Measurements from ENCODE around the gene MT1F. TPM values are rescaled to one million over a fixed set of nuclear protein-coding genes. Genes with fewer than 3 reads are reported as not detected.

MT1F gene
- total RNA-seq, 1 experiment from 2014 or later, result 7.3 TPM

- CTCF ChIA-PET, result interaction anchor here (1.0 kb wide), 1 partner anchor 21 kb away, joined by 3 read pairs; the partner anchor contains the start of gene MT2A
- RAD21 ChIA-PET (ENCODE audit: low non-redundant PET in 1 of 2, low total read pairs in 2 of 2, uncharacterized antibody in 2 of 2, unreplicated experiment in 2 of 2), result interaction anchor here in 1 of 2 experiments (1.4 kb wide), 1 partner anchor 73 kb away, joined by 4 read pairs; no protein-coding TSS in a partner anchor
- no peak for TF ChIP-seq POLR2A (IDR thresholded peaks at IDR 0.05; ENCODE audit: borderline replicate concordance, extremely low read depth, insufficient read depth, insufficient read length)
- no peak for TF ChIP-seq ATF3 (IDR thresholded peaks at IDR 0.05)
- no peak for TF ChIP-seq JUND (IDR thresholded peaks at IDR 0.05)
- no peak for TF ChIP-seq EZH2 (IDR thresholded peaks at IDR 0.05)
- TF ChIP-seq TCF7L2 (IDR thresholded peaks at IDR 0.05; ENCODE audit: borderline replicate concordance, extremely low read depth, insufficient read depth, insufficient read length), result no peak
- TF ChIP-seq, protein P1, sequence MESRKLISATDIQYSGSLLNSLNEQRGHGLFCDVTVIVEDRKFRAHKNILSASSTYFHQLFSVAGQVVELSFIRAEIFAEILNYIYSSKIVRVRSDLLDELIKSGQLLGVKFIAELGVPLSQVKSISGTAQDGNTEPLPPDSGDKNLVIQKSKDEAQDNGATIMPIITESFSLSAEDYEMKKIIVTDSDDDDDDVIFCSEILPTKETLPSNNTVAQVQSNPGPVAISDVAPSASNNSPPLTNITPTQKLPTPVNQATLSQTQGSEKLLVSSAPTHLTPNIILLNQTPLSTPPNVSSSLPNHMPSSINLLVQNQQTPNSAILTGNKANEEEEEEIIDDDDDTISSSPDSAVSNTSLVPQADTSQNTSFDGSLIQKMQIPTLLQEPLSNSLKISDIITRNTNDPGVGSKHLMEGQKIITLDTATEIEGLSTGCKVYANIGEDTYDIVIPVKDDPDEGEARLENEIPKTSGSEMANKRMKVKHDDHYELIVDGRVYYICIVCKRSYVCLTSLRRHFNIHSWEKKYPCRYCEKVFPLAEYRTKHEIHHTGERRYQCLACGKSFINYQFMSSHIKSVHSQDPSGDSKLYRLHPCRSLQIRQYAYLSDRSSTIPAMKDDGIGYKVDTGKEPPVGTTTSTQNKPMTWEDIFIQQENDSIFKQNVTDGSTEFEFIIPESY (IDR thresholded peaks at IDR 0.05; ENCODE audit: extremely low read depth, insufficient replicate concordance, low read length), result no peak
- no peak for TF ChIP-seq POLR2AphosphoS5 (IDR thresholded peaks at IDR 0.05; ENCODE audit: low read depth, low read length)
- TF ChIP-seq EGR1 (IDR thresholded peaks at IDR 0.05; ENCODE audit: low read depth), result no peak
- TF ChIP-seq, protein P2, sequence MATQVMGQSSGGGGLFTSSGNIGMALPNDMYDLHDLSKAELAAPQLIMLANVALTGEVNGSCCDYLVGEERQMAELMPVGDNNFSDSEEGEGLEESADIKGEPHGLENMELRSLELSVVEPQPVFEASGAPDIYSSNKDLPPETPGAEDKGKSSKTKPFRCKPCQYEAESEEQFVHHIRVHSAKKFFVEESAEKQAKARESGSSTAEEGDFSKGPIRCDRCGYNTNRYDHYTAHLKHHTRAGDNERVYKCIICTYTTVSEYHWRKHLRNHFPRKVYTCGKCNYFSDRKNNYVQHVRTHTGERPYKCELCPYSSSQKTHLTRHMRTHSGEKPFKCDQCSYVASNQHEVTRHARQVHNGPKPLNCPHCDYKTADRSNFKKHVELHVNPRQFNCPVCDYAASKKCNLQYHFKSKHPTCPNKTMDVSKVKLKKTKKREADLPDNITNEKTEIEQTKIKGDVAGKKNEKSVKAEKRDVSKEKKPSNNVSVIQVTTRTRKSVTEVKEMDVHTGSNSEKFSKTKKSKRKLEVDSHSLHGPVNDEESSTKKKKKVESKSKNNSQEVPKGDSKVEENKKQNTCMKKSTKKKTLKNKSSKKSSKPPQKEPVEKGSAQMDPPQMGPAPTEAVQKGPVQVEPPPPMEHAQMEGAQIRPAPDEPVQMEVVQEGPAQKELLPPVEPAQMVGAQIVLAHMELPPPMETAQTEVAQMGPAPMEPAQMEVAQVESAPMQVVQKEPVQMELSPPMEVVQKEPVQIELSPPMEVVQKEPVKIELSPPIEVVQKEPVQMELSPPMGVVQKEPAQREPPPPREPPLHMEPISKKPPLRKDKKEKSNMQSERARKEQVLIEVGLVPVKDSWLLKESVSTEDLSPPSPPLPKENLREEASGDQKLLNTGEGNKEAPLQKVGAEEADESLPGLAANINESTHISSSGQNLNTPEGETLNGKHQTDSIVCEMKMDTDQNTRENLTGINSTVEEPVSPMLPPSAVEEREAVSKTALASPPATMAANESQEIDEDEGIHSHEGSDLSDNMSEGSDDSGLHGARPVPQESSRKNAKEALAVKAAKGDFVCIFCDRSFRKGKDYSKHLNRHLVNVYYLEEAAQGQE (IDR thresholded peaks at IDR 0.05; ENCODE audit: low read depth), result no peak
- TF ChIP-seq CTCF (IDR thresholded peaks at IDR 0.05 in 2 of 3, conservative IDR thresholded peaks at IDR 0.05 in 1 of 3; ENCODE audit: borderline replicate concordance in 1 of 3, insufficient read depth in 1 of 3, low read depth in 2 of 3, low read length in 2 of 3), result no peak
- TF ChIP-seq CBX3 (IDR thresholded peaks at IDR 0.05; ENCODE audit: low read depth), result no peak
- POLR2A ChIA-PET, result interaction anchor here (3.6 to 9.4 kb wide), 3 partner anchors 15 to 73 kb away, joined by 24 to 344 read pairs (median 47); partner anchors contain the start of gene MT2A
- Histone ChIP-seq H3K9me3 (ENCODE audit: control insufficient read depth in 1 of 2, insufficient read depth in 1 of 2, low read depth in 1 of 2, low read length in 2 of 2) (no peaks in the 10 kb centered on the region), H3K36me3 (ENCODE audit: control insufficient read depth in 1 of 2, insufficient read depth in 2 of 2, low read length in 2 of 2) (no peaks in the 10 kb centered on the region), H3K79me2 (ENCODE audit: insufficient read depth, low read length) (peaks cover 12% of the 10 kb centered on the region), H3K9me2 (ENCODE audit: insufficient read depth) (no peaks in the 10 kb centered on the region), H3K9ac (ENCODE audit: low read length) (no peak overlapping the region), H3K4me1 (ENCODE audit: control insufficient read depth in 1 of 2, insufficient read depth in 2 of 2, low read length in 2 of 2) (peaks cover 12 to 52% of the 10 kb centered on the region in 2 experiments), H4K20me1 (ENCODE audit: insufficient read depth) (no peaks in the 10 kb centered on the region), H3K27ac (ENCODE audit: low read depth, low read length) (no peak overlapping the region), H2AFZ (ENCODE audit: low read depth, low read length, poor library complexity, severe bottlenecking) (no peak overlapping the region), H3K4me3 (replicated peaks in 1 of 2; ENCODE audit: low read depth in 1 of 2, low read length in 2 of 2) (no peak overlapping the region), H3K4me2 (ENCODE audit: low read length) (no peak overlapping the region), H3K27me3 (ENCODE audit: insufficient read depth, low read length) (no peaks in the 10 kb centered on the region)
- DNase-seq (ENCODE audit: low read depth, low spot score), result no peak
- intact Hi-C loops (cut with micrococcal nuclease), result loop anchor here (5.0 kb wide), 1 partner anchor 54 kb away; the partner anchor contains the start of gene MT1X
- ATAC-seq, result no peak
- BruUV-seq (replicated peaks), result no TSS peak
Observed at GRCh38 chr16:56628486-56629350, 29.0 kb upstream of the MT1F start.

Measured in HCT116 (cell line).